ENCODE results near the gene PRM2.

DNA sequence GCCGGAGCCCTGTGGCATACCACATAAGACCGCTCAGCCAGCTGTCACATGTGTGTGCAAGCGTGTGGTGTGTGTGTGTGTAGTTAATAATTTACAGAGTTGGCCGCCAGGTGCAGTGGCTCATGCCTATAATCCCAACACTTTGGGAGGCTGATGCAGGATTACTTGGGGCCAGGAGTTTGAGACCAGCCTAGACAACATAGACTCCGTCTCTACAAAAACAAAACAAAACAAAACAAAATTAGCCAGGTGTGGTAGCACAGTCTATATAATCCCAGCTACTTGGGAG lies 40.6 kb downstream of the PRM2 start:
- TF ChIP-seq, protein P1, sequence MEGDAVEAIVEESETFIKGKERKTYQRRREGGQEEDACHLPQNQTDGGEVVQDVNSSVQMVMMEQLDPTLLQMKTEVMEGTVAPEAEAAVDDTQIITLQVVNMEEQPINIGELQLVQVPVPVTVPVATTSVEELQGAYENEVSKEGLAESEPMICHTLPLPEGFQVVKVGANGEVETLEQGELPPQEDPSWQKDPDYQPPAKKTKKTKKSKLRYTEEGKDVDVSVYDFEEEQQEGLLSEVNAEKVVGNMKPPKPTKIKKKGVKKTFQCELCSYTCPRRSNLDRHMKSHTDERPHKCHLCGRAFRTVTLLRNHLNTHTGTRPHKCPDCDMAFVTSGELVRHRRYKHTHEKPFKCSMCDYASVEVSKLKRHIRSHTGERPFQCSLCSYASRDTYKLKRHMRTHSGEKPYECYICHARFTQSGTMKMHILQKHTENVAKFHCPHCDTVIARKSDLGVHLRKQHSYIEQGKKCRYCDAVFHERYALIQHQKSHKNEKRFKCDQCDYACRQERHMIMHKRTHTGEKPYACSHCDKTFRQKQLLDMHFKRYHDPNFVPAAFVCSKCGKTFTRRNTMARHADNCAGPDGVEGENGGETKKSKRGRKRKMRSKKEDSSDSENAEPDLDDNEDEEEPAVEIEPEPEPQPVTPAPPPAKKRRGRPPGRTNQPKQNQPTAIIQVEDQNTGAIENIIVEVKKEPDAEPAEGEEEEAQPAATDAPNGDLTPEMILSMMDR (IDR thresholded peaks at IDR 0.05), result no peak
- TF ChIP-seq POLR2A (IDR thresholded peaks at IDR 0.05; ENCODE audit: low read length) (no peak), SMC3 (IDR thresholded peaks at IDR 0.05) (no peak)
- TF ChIP-seq, protein P2, sequence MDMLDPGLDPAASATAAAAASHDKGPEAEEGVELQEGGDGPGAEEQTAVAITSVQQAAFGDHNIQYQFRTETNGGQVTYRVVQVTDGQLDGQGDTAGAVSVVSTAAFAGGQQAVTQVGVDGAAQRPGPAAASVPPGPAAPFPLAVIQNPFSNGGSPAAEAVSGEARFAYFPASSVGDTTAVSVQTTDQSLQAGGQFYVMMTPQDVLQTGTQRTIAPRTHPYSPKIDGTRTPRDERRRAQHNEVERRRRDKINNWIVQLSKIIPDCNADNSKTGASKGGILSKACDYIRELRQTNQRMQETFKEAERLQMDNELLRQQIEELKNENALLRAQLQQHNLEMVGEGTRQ (IDR thresholded peaks at IDR 0.05), result no peak

Data from A549 (cell line).